NCI-H187 treated with DMSO at 0.1 percent for 48 hours (cell line): ENCODE results near the gene KDM6A.
"Not testable (repeated sequence)": the region's sequence is repeated elsewhere in the genome, so short reads cannot be mapped to it uniquely, and the experiment has no call there.

Experiments
- DNase-seq: peaks from one replicate; lab custom pipeline; 2025; lab: John Stamatoyannopoulos, UW

KDM6A gene

DNA sequence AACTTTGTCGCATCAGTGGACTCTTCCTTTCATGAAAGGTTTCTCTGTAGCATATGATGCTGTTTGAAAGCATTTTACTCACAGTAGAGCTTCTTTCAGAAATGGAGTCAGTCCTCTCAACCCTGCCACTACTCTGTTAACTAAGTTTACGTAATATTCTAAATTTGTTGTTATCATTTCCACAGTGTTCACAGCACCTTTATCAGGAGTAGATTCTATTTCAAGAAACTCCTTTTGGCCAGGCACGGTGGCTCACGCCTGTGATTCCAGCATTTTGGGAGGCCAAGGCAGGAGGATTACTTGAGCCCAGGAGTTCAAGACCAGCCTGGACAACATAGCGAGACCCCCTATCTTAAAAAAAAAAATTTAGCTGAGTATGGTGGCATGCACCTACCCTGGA lies 90.0 kb downstream of the KDM6A start:
- no peak for DNase-seq

DNA sequence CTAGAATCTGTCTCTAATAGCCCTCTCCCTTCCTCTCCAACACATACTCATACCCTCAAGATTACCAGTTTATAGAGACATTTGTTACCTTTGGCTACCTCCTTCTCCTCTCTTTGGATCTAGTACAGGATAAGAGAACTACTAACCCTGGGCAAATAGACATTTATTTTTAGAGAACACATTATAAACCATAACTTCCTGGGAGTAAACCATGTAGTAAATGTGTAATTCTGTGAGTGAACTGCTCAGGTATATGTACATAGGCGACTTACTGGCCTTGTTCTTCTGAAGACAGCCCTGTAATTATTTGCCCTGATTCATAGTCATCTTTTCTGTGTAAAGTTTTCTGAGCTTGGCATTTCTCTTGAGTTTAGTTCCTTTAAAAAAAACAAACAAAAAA lies 94.2 kb downstream of the KDM6A start:
- no peak for DNase-seq

DNA sequence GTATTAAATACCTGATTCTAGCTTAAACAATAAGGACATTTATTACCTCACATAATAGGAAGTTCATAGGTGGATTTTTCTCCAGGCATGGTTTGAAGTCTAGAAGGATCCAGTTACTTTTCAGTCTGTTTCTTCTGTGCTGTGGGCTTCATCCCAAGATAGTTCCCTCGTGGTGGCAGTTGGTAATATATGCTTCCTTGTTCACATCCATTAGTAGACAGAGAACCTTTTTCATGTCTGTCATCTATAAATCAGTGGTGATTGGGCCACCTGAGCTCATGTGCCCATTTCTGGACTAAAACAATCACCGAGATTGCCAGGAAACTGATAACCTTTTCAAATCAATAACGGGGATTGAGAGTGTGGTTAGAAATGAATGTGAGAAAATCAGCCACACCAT lies 97.7 kb downstream of the KDM6A start:
- DNase-seq: no peak

GRCh38 chrX:44971674-44972073 lies 98.7 kb downstream of the KDM6A start:
- DNase-seq: no peak

DNA sequence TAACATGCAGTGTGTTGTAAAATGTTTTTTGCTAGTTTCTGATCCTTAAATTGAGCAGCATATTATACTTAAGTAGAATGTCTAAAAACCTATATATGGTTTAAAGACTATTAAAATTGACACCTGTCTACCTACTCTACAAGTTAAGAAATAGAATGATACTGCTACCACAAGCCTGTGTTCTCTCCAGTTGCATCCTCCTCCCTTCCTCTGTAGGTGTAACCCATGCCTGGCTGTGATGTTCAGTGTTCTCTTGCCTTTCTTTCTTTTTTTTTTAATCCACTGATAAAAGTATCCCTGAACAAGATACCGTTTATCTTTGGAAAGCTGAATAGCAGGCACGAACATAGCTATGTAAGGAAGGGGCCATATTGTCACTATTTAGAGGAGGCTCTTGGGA lies 99.1 kb downstream of the KDM6A start:
- no peak for DNase-seq

GRCh38 chrX:44973420-44973932 lies 100.5 kb downstream of the KDM6A start:
- DNase-seq: no peak

- no peak for DNase-seq
Observed at GRCh38 chrX:44974451-44974850, 101.5 kb downstream of the KDM6A start.

- DNase-seq: no peak
Observed at GRCh38 chrX:44975666-44976263, 102.8 kb downstream of the KDM6A start.

GRCh38 chrX:44978976-44979375 lies 106.0 kb downstream of the KDM6A start:
- DNase-seq: no peak

- no peak for DNase-seq
Observed at GRCh38 chrX:44980403-44980802, 107.4 kb downstream of the KDM6A start.

GRCh38 chrX:44980883-44981282 lies 107.9 kb downstream of the KDM6A start:
- no peak for DNase-seq

DNA sequence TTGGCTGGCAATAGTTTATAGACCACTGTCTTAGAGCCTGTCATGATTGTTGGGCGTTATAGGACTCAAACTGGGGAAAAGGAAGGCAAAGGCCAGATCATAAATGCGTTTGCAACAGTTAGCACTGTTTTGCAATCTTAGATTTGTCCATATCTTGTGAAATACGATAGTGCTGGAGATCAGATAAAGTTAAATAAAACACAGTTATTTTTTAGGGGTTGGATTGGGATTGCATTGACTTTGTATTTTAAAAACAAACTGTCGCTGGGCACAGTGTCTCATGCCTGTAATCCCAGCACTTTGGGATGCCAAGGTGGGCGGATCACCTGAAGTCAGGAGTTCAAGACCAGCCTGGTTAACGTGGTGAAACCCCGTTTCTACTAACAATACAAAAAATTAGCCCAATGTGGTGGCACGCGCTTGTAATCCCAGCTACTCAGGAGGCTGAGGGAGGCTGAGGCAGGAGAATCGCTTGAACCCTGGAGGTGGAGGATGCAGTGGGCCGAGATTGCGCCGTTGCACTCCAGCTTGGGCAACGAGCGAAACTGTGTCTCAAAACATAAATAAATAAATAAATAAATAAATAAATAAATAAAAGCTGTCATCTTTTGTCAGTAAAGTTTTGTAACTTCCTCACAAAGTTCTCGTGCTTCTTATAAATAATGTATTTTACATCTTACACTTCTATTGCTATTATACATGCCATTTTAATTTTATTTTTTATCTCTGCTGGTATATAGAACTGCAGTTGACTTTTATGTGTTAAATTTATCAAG lies 117.2 kb downstream of the KDM6A start:
- no peak for DNase-seq

DNA sequence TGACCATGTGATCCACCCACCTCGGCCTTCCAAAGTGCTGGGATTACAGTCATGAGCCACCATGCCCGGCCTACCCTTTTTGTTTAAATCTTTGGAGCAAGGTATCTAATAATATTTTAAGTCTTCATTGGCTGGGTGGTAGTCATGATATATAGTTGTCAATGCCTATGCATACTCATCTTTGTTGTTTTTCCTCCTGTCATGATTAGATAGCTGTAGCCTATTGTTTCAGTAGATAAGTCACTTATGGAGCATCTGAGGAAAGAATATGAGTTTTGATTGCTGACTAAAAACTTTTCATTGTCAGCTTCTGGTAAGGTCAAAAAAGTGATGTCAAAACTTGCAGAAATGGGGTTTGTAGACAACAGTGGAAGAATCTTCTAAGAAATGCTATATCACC lies 119.8 kb downstream of the KDM6A start:
- DNase-seq: no peak

- DNase-seq: no peak
Observed at GRCh38 chrX:44996277-44996676, 123.3 kb downstream of the KDM6A start.

DNA sequence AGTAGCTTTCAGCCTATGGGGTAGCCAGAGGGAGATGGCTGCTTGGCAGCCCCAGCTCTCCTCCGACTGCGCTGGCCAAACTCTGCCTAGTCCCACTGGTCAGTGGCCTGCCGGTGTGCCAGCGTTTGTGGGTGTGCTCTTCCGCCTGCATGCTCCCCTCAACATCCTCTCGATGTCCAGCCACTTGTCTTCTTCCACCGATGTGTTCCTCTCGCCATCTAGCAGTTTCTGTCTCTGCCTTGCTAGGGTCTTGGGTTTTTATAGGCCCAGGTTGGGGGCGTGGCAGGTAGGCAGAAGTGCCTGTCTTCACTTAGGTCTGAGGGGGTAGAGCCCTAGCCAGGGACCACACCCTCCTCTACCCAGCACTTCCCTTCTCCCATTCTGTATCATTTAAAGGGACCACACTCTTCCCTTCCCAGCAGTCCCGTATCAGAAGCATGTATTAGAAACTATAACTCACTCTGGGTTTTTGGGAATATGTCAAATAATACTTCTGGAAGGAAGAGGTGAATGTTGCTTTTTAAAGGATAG lies 124.4 kb downstream of the KDM6A start:
- no peak for DNase-seq

DNA sequence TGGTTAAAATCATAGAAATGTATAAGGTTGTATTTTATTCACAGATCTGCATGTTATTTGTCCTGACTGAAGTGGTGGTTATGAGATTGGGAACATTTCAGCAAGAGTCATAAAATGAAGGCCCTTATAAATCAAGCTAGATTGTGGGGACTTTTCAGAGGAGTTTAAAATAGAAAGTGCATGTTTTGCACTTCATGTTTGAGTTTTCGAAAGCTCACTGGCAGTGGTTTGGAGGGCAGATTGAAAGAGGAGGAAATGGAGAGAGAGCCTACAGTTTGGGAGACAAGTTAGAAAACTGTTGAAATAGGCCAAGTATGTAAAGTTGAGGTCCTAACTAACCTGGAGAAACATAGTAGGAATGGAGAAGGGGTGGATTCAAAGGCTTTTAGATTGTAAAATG lies 124.9 kb downstream of the KDM6A start:
- no peak for DNase-seq

- not testable (repeated sequence) for DNase-seq
Observed at GRCh38 chrX:44999237-44999636, 126.2 kb downstream of the KDM6A start.

- not testable (repeated sequence) for DNase-seq
Observed at GRCh38 chrX:44999872-45000271, 126.9 kb downstream of the KDM6A start.

DNA sequence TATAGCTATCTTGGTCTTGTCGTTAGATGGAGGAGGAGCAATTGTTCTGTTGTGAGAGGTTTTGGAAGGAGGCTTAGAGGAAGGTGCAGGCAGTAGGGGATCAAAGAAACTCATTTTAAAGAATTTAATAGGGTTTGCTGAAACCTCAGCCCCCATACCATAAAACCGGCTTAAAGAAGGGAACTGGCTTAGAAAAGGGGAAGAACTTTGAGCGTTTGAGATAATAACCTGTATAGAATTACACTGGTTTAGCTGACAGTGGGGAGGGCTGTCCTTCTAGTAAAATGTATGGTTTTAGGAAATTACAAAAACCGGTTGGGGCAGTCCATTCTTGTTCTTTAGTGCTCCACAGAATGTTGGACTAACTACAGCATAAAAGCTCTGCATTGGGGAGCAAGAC lies 128.1 kb downstream of the KDM6A start:
- no peak for DNase-seq

DNA sequence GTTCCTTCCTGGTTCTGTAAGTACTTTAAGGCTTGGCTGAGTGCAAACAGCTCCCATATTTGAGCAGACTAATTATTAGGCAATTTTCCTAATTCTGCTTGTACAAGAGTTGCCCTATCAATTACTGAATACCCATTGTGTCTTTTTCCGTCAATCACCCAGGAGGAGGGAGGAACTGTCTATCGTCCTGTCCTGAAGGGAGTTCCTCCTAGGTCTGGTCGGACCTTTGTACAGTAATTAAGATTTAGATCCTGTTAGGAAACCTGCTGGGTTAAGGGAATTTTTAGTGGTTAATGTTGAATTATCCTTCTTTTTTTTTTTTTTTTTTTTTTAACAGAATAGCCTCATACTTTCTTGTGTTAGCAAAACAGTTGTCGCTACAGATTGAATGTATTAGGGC lies 130.1 kb downstream of the KDM6A start:
- no peak for DNase-seq

DNA sequence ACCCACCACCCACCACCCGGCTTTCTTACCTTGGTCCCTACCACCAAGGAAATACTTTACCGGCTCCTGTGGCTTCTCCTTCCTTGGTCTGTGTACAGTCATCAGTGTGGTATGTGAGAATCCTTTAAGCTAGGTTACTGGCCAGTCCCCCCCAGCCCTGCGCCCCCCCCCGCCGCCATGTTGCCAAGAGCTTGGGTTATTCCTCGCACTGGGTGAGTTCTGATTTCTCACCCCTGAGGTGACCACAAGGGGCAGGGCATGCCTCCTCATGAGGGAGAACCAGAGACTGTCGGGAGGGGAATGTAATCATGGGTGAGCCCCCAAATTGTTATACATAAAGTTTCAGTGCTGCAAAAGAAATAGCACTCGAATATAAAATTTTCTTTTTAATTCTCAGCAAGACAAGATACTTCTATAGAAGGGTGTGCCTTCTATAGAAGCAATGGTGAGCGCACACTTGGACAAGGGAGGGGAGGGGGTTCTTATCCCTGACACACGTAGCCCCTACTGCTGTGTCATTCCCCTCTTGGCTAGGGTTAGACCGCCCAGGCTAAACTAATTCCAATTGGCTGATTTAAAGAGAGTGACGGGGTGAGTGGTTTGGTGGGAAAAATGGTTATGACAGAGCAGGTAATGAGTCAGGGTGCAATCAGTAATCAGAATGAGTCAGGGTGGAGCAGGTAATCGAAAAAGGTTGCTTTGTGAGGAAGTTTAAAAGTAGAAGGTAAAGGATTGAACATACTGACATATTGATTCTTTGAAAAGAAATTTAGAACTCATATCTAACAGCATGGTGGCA lies 133.2 kb downstream of the KDM6A start:
- DNase-seq: no peak

DNA sequence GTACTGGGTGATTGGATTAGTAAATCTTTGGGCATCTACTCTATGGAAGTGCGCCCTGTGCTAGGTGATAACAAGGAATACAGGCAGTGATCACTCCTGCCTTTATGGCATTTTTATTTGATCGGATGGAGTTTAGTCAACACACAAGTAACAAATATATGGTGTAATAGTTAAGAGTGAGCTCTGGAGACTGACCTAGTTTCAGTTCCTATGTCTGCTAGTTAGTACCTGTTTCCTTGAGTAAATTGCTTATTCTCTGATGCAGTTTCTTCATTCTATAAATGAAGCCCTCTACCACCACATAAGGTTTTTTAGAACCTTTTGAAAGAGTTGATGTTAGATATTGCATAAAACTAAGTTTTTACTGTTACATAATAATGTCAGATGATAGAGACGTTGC lies 134.6 kb downstream of the KDM6A start:
- no peak for DNase-seq
